LNCaP clone FGC (cell line): Measurements from ENCODE around the gene UST.

Experiments used
- DNase-seq: peaks from one replicate; pipeline ENCODE4 v3.0.0-alpha.2; 2011; ENCODE audit warnings: low read depth
- H3K4me3 ChIP-seq: 2 replicates; pipeline ENCODE4 v1.5.1; 2011; ENCODE audit warnings: mild to moderate bottlenecking, low read depth, low read length, control low read depth
- CTCF ChIP-seq: IDR thresholded peaks from 2 replicates; pipeline ENCODE4 v1.5.1; 2012; ENCODE audit warnings: mild to moderate bottlenecking; ENCODE audit not compliant: control insufficient read depth, insufficient read depth; ENCODE audit errors: extremely low read depth

The UST gene

GRCh38 chr6:149046164-149046821 lies 299.5 kb downstream of the UST start:
- no peak overlapping the region for H3K4me3 ChIP-seq
- TF ChIP-seq CTCF: no peak
- no peak for DNase-seq

GRCh38 chr6:149046822-149047246 lies 300.0 kb downstream of the UST start:
- no peak overlapping the region for H3K4me3 ChIP-seq

GRCh38 chr6:149049230-149049629 lies 302.4 kb downstream of the UST start:
- H3K4me3 ChIP-seq: no peak overlapping the region
- no peak for TF ChIP-seq CTCF
- no peak for DNase-seq

More at GRCh38 chr6:149046822-149047246, 300.0 kb downstream of the UST start:
- DNase-seq: no peak
- TF ChIP-seq CTCF: no peak

DNA sequence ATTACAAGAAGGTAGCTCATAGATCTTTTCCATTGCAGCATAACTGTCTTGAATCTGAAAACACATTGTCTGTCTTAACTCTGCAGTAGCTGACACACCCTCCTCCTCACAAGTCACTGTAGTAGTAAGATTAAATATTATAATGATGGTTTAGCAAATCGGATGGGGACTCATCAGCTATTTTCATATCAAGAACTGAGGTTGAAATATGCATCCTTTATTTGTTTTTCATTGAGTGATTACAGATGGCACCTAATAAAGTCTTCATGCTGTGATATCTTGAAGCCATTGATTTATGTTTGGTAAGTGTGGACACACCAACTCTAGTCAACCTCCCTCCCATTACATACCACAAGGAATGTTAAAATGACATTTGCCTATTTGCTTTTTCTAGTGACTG lies 303.3 kb downstream of the UST start:
- H3K4me3 ChIP-seq: no peak overlapping the region
- no peak for TF ChIP-seq CTCF
- DNase-seq: no peak

GRCh38 chr6:149052350-149053106 lies 305.7 kb downstream of the UST start:
- DNase-seq: no peak
- no peak for TF ChIP-seq CTCF
- no peak overlapping the region for H3K4me3 ChIP-seq

- no peak for TF ChIP-seq CTCF
- DNase-seq: no peak
- H3K4me3 ChIP-seq: no peak overlapping the region
These were observed 307.2 kb downstream of the UST start for GRCh38 chr6:149053848-149054558.
